IPS DF 6.9 (cell line): Measurements from ENCODE around the gene PPP1R16B.

Experiments used
- DNase-seq: peaks from one replicate; pipeline ENCODE4 v3.0.0-alpha.2; 2013; ENCODE audit warnings: low read depth, low spot score
- H3K27ac ChIP-seq: one replicate; pipeline ENCODE4 v1.5.1; 2013; ENCODE audit warnings: low read length, control low read depth
- H3K27me3 ChIP-seq: 2 replicates; pipeline ENCODE4 v1.6.1; 2013; ENCODE audit warnings: mild to moderate bottlenecking, low read length; ENCODE audit not compliant: control insufficient read depth, insufficient read depth
- H3K36me3 ChIP-seq: 2 replicates; pipeline ENCODE4 v1.6.1; 2013; ENCODE audit warnings: low read length; ENCODE audit not compliant: control insufficient read depth, insufficient read depth
- H3K4me1 ChIP-seq: 2 replicates; pipeline ENCODE4 v1.6.1; 2013; ENCODE audit warnings: low read length; ENCODE audit not compliant: control insufficient read depth, insufficient read depth
- H3K4me3 ChIP-seq: 2 replicates; pipeline ENCODE4 v1.5.1; 2013; ENCODE audit warnings: mild to moderate bottlenecking, low read length
- H3K9me3 ChIP-seq: 2 replicates; pipeline ENCODE4 v1.6.1; 2013; ENCODE audit warnings: low read length, inconsistent platforms; ENCODE audit not compliant: control insufficient read depth, insufficient read depth
- WGBS: extraction: QIAGEN DNeasy Blood & Tissue Kit; methylation state at CpG from one replicate; pipeline ENCODE4 v1.1.7; 2013; ENCODE audit warnings: mixed read lengths, missing lambda C conversion rate; ENCODE audit not compliant: insufficient read length, insufficient coverage; 5-methylcytosine and 5-hydroxymethylcytosine counted together

PPP1R16B gene

DNA sequence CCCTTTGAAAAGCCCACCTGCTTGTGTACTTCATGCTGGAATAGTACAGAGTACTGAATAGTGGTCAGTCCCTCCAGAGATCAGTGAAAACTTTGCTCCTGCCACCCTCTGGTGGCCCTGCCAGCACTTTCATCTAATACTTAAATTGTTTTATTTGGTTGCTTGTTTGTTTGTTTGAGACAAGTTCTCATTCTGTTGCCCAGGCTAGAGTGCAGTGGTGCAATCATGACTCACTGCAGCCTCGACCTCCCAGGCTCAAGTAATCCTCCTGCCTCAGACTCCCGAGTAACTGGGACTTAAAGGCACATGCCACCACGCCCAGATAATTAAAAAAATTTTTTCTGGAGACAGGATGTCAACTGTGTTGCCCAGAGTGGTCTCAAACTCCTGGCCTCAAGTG, 129.8 kb downstream of the PPP1R16B start:
- Histone ChIP-seq H3K36me3 (peaks cover 14% of the 10 kb centered on the region; the same call in 1 of the 2 replicates), H3K4me3 (no peak overlapping the region), H3K9me3 (no peaks in the 10 kb centered on the region), H3K27ac (no peak overlapping the region), H3K27me3 (no peaks in the 10 kb centered on the region), H3K4me1 (no peaks in the 10 kb centered on the region)
- no peak for DNase-seq
- WGBS = no CpG with 5 or more reads among the region's 3 CpGs

DNA sequence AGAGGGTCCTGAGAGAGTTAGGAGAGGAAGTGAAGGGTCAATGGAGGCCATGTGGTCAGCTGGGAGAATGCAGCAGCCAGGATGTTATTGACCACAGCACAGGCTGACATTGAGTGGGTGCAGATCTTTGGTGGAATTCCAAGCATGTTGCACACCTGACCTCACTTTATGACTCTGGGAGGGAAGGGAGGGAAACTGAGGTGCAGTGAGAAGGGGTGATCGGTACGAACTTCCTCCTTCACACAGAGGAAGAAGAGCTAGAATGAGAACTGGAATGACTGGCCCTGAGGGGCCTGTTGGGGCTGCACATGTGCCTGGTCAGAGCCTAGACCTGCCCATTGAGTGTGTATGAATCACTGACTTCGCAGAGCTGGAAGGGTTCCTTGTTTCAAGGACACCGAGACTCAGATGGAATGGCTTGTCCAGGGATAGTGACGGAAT, 130.5 kb downstream of the PPP1R16B start:
- Histone ChIP-seq H3K27me3 (no peaks in the 10 kb centered on the region), H3K9me3 (no peaks in the 10 kb centered on the region), H3K4me3 (no peak overlapping the region), H3K36me3 (peaks cover 14% of the 10 kb centered on the region; the same call in 1 of the 2 replicates), H3K27ac (no peak overlapping the region), H3K4me1 (no peaks in the 10 kb centered on the region)
- DNase-seq = no peak
- WGBS = no CpG with 5 or more reads among the region's 5 CpGs

DNA sequence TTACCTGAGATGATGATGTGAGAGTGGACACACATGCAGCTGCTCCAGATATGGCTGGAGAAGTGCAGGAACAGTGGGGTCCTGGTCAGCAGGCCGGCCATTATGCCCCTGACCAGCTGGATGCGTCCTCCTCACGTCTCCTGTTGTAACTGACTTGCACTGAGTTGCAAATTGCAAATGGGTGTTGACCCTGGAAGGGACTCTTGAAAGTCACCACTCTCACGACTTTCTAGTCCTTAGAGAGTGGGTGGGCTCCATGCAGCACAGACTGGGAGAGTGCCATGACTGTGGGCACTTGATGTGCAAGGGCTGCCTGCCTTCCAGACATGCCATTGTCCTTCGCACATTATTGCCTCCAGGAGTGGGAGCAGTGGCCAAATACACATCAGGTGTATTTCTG, 131.5 kb downstream of the PPP1R16B start:
- no peak for DNase-seq
- no CpG with 5 or more reads among the region's 5 CpGs for WGBS
- Histone ChIP-seq H3K4me1 (no peaks in the 10 kb centered on the region), H3K4me3 (no peak overlapping the region), H3K36me3 (peaks cover 14% of the 10 kb centered on the region; the same call in 1 of the 2 replicates), H3K27ac (no peak overlapping the region), H3K27me3 (no peaks in the 10 kb centered on the region), H3K9me3 (no peaks in the 10 kb centered on the region)

- H3K36me3 ChIP-seq = peaks cover 17% of the 10 kb centered on the region; the same call in 1 of the 2 replicates
- H3K9me3 ChIP-seq = no peaks in the 10 kb centered on the region
- H3K4me3 ChIP-seq = no peak overlapping the region
- DNase-seq = no peak
- no peaks in the 10 kb centered on the region for H3K27me3 ChIP-seq
- no CpG with 5 or more reads among the region's 7 CpGs for WGBS
- H3K4me1 ChIP-seq = no peaks in the 10 kb centered on the region
- H3K27ac ChIP-seq = no peak overlapping the region
These were observed 132.5 kb downstream of the PPP1R16B start for GRCh38 chr20:38937978-38938473.

- no peaks in the 10 kb centered on the region for H3K4me1 ChIP-seq
- H3K27ac ChIP-seq = no peak overlapping the region
- H3K9me3 ChIP-seq = no peaks in the 10 kb centered on the region
- no CpG with 5 or more reads among the region's 2 CpGs for WGBS
- no peaks in the 10 kb centered on the region for H3K27me3 ChIP-seq
- no peak for DNase-seq
- no peak overlapping the region for H3K4me3 ChIP-seq
- H3K36me3 ChIP-seq = peaks cover 19% of the 10 kb centered on the region; the same call in 1 of the 2 replicates
These were observed 134.2 kb downstream of the PPP1R16B start for GRCh38 chr20:38939686-38940085.

GRCh38 chr20:38940644-38941043, 135.1 kb downstream of the PPP1R16B start:
- Histone ChIP-seq H3K4me3 (no peak overlapping the region), H3K4me1 (no peaks in the 10 kb centered on the region), H3K9me3 (no peaks in the 10 kb centered on the region), H3K36me3 (peaks cover 22% of the 10 kb centered on the region; the same call in 1 of the 2 replicates), H3K27me3 (no peaks in the 10 kb centered on the region), H3K27ac (no peak overlapping the region)
- DNase-seq = no peak
- WGBS = no CpG with 5 or more reads among the region's 5 CpGs

DNA sequence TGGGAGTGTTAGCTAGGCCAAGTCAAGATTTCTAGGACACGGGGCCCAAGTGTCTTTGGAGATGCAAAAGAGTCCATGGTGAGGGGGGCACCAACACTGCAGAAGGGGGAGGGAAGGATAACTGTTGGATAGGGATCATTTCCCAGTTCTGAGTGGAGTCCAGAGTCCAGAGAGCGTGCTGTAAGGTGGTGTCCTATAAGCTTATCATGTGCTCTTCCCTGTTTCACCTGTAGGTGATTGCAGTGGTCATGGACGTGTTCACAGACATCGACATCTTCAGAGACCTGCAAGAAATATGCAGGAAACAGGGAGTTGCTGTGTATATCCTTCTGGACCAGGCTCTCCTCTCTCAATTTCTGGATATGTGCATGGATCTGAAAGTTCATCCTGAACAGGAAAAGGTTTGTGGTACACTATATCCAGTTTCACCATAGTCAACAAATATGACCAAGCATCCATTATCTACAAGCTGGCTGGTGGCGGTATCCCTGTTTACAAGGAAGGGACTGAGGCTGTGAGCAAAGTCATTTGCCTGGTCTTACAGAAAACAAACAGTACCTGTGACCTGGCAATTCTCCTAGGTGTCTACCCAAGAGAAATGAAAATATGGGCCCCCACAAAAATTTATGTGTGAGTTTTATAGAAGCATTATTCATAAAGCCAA, 136.4 kb downstream of the PPP1R16B start:
- H3K4me3 ChIP-seq = no peak overlapping the region
- no peak for DNase-seq
- WGBS = no CpG with 5 or more reads among the region's 5 CpGs
- no peak overlapping the region for H3K27ac ChIP-seq
- no peaks in the 10 kb centered on the region for H3K4me1 ChIP-seq
- no peaks in the 10 kb centered on the region for H3K27me3 ChIP-seq
- no peaks in the 10 kb centered on the region for H3K9me3 ChIP-seq
- H3K36me3 ChIP-seq = peaks cover 22% of the 10 kb centered on the region; the same call in 1 of the 2 replicates

GRCh38 chr20:38945012-38945411, 139.5 kb downstream of the PPP1R16B start:
- peaks cover 18% of the 10 kb centered on the region; the same call in 1 of the 2 replicates for H3K36me3 ChIP-seq
- DNase-seq = no peak
- no peaks in the 10 kb centered on the region for H3K27me3 ChIP-seq
- H3K9me3 ChIP-seq = no peaks in the 10 kb centered on the region
- no peak overlapping the region for H3K27ac ChIP-seq
- WGBS = no CpG with 5 or more reads among the region's 3 CpGs
- no peaks in the 10 kb centered on the region for H3K4me1 ChIP-seq
- no peak overlapping the region for H3K4me3 ChIP-seq

DNA sequence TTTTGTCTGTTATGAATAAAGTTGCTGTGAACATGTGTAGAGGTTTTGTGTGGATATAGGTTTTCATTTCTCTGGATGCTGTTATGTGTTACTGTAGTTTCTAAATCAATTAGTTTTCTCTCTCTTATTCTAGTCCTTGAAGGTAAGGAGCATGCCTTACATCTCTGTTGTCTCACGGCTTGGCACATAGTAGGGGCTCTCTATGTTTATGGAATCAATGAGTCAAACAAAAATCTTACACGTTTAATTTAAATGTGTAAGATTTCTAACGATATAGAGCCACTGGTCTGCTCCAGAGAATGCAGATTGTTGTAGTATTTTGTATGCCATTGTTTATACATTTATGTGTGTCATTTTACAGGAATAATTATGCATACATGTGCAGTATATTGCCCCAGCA, 141.3 kb downstream of the PPP1R16B start:
- Histone ChIP-seq H3K4me3 (no peak overlapping the region), H3K27me3 (no peaks in the 10 kb centered on the region), H3K27ac (no peak overlapping the region), H3K36me3 (peaks cover 27% of the 10 kb centered on the region), H3K4me1 (no peaks in the 10 kb centered on the region), H3K9me3 (no peaks in the 10 kb centered on the region)
- no peak for DNase-seq
- WGBS = no CpG with 5 or more reads among the region's 3 CpGs

- WGBS = no CpG with 5 or more reads among the region's 7 CpGs
- H3K27me3 ChIP-seq = no peaks in the 10 kb centered on the region
- no peaks in the 10 kb centered on the region for H3K9me3 ChIP-seq
- H3K36me3 ChIP-seq = peaks cover 30% of the 10 kb centered on the region
- no peaks in the 10 kb centered on the region for H3K4me1 ChIP-seq
- no peak overlapping the region for H3K4me3 ChIP-seq
- DNase-seq = no peak
- no peak overlapping the region for H3K27ac ChIP-seq
These were observed 142.4 kb downstream of the PPP1R16B start for GRCh38 chr20:38947931-38948362.

DNA sequence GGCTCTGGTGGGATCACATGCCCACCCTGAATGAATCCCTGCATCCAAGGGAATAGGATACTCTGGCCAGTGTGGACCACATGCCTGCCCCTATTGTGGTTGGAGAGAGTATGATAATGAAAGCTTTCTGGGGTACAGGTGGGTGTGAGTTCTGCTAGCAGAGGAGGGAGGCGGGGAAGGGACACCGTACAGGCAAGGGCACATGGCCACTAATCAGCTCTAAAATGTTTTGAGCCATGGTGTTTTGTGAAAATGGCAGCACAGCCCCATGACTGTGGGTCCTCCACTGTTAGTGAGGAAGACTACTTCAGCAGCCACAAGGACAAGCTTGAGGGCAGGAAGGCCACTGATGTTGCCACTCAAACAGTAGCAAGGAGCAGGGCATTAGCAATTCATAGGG, 144.8 kb downstream of the PPP1R16B start:
- Histone ChIP-seq H3K36me3 (peaks cover 24% of the 10 kb centered on the region), H3K9me3 (no peaks in the 10 kb centered on the region)

More for the DNA sequence above, 144.8 kb downstream of the PPP1R16B start:
- H3K4me3 ChIP-seq = no peak overlapping the region
- no peak overlapping the region for H3K27ac ChIP-seq
- no peaks in the 10 kb centered on the region for H3K4me1 ChIP-seq
- no peak for DNase-seq
- WGBS = no CpG with 5 or more reads among the region's 2 CpGs
- no peaks in the 10 kb centered on the region for H3K27me3 ChIP-seq
